ENCODE measurements around the gene OXTR.

Gene OXTR

DNA sequence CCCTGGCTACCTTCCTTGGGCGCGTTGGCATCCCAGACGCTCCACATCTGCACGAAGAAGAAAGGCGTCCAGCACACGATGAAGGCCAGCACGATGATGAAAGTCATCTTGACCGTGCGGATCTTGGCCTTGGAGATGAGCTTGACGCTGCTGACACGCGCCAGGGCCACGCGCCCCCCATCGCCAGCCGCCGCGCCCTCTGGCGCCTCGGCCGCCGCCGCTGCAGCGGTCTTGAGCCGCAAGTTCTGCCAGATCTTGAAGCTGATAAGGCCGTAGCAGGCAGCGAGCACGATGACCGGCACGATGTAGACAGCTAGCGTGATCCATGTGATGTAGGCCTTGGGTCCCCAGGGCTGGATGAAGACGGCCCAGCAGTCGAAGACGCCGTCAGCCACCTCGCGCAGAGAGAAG is 2.2 kb downstream of the OXTR start:
- no peak for DNase-seq

DNA sequence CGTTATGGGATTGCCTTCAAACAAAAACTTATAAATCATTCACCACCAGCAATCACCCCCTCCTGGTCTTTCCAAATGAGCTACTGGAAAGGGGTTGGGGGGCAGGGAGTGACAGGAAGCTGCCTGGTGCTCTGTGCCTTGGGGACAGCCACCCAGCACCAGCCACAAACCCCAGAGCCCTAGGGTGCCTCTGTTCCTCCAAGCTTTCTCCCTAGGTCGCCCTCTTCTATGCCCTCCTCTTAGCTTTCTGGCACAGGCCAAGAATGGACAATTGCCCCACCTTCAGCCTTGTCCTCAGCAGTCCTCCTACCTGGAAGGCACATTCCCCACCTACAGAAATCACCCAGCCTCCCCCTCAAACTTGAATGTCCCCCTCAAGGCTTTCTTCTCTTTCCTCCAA is 3.3 kb downstream of the OXTR start:
- DNase-seq: no peak

DNA sequence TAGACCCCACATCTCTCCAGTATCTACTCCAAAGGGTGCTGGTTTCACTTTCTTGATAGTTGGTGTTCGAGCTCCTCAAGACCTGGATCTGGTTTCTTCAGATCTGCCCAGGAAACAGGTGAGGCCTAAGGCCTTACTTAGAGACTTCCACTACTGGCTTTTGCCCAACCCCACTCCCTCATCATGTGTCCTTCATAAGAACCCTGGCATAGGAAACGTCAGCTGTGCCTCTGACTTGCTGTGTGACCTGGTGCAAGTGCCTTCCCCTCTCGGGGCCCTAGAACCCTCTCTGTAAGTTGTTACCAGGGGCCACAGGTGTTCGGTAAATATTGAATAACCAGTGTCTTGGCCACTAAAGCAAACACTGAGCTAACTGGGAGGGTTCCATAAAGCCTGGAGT is 3.9 kb downstream of the OXTR start:
- DNase-seq: no peak

DNA sequence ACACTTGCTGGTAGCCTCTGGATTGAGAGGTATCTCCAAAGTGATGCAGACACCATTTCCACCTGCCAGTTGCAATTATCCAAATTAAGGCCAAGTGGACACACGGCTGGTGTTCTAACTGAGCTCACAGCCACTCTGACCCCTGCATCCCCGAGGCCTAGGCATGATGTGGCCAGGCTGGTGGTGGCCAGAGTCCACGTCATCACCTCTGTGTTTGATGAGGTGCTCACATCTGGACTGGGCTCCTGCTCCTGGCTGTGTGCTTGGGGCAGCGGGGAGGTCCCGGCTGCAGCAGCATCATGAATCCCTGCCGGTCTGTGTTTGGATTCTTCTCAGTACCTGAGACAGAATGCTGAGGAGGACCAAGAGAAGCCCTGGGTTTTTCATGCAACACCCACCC is 4.9 kb downstream of the OXTR start:
- DNase-seq: no peak

DNA sequence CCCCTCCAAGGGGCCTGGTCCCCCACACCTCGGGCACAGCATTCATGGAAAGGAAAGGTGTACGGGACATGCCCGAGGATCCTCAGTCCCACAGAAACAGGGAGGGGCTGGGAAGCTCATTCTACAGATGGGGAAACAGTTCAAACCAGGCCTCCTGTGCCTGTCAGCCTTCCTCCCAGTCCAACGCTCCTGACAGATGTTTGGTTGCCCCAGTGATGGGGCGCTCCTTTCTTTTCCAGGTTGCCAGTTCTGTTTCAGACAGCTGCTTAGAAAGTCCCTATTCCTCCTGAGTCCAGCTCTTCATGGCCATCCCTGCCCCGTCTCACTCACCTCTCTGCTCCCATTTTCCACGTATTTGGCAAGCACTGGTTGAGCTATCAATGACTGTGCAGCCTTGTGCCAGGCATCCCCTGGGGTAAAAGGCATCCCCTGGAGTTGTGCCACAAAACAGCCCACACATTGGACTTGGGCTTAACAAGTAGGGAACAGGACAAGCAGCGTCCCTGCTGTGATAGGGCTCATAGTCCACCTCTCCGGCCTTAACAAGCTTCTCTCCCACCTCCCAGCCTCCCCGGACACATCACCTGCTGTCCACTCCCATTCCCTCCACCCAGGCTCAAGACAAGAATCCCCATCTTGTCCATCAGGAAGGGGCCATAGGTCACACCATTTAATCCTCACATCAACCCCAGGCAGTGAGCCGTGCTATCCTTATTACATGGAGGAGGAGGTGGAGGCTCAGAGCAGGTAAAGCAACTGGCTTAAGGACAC is 6.6 kb downstream of the OXTR start:
- no peak for DNase-seq

DNA sequence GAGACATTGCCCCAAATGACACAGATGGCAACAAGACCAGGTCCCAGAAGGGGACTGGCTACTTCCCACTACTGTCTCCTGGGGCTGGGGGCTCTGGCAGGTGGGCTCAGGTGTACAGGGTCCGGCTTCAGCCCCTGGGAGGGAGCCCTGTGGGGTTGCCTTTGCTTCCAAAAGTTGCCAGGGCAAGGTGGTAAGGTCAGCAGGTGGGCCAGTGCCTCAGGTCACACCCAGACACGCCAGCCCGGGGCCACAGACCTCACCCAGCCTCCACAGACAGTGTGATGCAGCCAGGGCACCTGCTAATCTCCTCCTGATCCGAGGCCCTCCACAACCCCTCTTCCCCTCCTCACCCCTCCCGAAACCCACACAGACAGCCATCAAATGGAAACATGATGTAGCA is 7.5 kb downstream of the OXTR start:
- DNase-seq: no peak

DNA sequence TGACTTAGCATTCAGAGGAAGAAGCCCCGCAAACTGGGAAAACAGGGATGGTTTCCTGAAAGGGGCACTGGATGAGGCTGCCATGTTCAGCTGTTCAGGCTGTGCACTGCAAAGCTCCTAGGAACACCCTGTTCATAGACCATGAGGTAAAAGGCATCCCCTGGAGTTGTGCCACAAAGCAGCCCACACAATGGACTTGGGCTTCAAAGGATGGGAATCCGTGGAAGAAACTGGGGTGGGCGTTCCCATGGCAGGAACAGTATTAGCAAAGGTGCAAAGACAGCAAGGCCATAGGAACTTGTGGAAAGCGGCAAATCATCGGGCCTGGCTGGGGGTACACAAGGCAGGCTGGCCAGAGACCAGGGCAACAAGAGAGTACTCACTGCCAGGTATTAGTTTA is 8.9 kb downstream of the OXTR start:
- DNase-seq: no peak

DNA sequence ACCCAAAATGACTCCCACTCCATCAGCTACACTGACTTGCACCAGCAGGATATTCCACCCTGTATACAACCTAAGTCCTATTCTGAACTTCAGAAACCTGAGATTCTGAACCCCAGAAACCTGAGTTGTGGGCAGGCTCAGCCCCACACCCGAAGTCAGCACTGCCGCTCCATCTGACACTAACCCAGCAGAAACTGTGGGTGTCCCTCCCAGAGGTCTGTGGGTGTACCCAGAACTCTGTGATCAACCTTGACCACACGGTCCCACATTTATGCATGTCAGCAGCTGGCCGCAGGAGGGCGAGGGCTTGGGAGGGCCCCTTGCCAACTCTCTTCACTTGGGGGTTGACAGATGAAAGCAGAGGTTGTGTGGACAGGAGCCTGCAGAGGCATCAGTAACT is 9.3 kb downstream of the OXTR start:
- no peak for DNase-seq

DNA sequence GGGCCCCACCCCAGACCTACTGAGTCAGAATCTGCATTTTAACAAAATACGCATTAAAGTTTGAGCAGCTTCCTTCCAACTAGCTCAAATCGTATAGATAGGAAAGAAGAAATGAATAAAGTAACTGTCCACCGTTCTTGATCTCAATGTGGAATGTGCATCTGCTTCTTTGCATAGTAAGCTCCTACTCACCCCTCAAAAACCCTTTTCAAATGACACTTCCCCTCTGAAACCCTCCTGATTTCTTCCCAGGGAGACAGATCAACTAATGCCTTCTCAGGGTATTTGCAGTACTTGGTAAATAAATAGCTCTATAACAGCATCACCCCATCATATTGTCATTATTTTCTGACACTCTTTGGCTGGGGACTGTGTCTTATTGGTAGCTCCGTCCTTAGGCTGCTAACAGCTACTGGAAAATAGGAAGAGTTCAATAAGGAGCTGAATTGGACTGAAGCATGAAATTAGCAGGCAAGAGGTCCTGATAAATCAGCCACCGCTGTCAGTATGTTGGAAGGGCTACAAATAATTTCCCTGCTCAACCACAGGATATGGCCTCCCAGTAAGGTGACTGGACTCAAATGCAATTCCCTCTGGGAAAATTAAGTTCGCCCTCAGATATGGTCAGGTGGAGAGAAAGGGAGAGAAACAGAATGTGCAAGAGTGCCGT is 10.2 kb downstream of the OXTR start:
- DNase-seq: no peak

DNA sequence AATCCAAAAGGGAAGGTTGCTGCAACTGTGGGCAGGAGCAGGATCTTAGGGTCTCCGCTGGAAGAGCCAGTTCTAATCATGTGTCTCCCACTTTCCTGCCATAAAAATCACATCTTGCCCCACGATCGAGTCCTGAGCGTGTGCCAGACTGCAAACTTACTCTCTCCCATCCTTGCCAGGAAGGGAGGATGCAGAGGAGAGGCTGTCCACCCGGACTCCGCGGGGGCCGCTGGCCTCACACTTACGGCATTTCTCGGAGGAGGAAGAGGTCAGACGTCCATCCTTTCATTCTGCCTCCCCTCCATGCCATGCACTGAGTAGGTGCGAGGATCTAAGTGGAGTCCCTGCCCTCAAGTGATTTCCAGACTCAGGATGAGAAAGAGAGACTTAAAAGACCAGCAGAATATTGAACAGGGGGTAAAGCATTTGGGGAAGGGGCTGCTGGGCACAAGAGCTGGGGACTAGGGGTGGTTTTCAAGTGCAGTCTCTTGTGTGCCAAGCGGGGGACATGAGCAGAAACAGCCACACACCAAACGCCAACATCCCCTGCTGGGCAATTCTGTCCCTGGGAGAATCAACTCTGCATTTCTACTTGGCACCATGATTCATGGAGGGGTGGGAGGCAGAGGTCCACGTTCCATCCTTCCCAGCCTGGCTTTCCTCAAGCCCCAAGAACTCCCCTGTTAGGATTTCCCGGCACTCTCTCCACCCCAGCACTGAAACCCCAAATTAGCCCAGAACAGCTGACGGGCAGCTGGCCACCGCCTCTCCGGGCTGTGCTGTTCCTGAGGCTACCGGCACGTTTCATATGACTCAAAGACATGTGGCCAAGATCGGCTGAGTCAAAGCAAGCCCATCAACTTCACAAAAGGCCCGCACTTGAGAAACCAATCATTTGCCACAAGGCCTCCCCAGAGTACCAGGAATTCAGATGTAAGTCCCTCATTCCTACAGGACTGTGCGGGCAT is 11.6 kb downstream of the OXTR start:
- DNase-seq: no peak

DNA sequence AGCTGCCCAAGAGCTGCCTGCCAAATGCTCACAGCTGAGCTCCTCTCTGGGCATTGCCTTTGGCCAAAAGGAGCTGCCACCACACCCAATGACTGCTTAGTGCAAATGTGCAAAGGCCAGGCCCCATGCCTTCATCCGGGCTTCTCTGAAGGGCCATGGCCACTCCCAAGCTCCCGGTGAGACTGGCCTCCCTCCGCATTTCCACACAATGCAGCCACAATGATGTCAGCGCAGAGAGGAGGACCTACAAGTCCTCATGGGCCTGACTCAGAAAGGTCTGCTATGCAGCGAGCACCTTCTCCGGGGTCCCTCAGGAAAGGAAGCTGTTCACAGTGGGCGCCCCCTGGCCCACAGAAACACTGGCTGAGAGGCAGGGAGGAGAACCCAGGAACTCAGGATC is 12.7 kb downstream of the OXTR start:
- no peak for DNase-seq

DNA sequence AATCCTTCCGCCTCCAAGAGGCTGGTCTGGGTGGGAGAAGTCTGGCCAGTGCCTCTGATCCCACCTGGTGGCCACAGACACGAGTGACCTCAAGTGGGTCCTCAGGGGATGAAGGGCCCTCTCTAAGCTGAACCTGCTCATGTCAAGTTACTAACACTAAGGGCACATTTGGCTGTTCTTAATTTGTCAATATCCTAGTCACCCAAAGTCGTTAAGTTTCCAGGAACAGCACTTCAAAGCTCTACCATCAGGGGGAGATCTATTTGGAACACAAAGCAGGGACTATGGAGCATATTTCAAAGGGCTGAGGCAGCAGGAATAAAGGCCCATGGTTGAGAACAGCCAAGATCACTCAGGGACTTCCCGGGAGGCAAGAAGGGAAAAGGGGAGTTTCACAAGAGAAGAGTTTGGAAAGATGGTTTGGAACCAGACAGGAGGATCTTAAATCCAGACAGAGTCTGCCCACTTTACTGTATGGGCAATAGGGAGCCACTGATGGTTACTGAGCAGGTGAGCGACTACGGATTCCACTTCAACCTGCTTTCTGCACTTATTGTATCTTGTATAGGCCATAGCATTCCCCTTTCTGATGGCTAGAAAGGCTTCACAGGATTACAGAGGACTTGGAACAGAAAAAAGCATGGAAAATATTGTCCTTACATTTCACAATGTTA is 13.7 kb downstream of the OXTR start:
- no peak for DNase-seq

DNA sequence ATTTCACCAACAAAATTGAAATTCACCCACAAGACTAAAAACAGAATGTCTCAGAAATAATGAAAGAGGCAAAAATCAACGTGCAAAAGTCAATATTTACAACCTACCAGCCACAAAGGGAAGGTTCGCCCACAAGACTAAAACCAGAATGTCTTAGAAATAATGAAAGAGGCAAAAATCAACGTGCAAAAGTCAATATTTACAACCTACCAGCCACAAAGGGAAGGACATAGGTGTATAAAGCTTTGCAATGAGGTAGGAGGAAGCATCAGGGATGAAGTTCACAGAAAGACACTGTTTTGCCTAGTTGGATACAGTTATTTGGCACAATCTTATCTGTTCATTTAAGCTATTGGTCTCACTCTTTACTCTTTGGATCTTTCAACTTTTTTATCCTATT is 14.3 kb downstream of the OXTR start:
- DNase-seq: no peak

DNA sequence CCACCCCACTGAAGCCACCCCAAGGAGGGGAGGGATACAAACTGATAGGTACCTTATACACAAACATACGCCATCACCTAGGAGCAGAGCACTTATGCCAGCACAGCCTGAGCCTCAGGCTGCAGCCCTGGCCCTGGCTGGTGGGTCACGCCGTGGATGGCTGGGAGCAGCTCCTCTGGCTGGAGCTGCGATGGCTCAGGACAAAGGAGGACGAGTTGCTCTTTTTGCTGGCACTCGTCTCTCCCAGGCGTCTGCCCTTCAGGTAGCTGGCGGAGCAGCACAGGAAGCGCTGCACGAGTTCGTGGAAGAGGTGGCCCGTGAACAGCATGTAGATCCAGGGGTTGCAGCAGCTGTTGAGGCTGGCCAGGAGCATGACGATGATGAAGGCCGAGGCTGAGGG is 16.6 kb downstream of the OXTR start:
- DNase-seq: no peak

DNA sequence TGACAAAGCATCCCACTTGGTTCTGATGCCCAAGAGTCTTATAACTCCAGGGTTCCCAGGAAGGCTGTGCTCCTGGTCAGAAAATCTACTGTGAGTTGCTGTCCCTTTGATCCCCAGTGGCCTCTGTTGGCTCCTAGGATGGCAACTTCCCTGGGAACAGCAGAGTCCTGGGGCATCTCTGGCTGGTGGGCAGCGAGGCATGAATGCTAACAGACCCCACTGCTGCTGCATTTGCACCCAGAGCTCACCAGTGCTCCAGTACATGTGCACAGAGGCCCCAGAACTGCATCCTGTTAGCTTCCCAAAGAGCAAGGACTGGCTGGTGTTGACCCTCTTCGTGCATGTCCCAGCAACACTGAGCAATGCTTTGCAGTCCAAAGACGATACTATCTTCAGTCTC is 20.1 kb downstream of the OXTR start:
- DNase-seq: no peak

DNA sequence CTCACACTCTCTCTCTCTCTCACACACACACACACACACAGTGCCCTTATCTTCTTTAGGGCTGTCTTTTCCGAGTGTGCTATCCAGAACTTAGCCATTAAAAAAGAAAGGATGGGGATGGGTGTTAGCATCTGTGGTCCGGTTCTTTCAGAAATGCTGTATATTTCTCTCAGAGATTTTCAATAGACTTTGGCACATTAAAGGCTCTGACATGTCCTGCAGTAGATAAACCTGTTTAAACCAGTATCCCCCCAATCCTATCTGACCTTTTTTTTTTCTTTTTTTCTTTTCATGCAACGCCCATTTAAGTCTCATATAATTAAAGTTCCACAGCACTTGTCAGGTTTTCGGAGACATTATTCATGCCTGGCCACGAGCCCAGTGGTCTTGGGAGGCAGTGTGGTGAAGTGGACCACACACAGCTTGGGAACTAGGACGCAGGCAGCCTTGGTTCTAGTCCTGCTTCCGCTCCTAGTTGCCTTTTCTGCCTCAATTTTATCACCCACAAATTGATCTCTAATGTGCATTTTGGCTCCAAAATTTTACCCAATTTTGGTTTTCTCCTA is 22.6 kb downstream of the OXTR start:
- no peak for DNase-seq

DNA sequence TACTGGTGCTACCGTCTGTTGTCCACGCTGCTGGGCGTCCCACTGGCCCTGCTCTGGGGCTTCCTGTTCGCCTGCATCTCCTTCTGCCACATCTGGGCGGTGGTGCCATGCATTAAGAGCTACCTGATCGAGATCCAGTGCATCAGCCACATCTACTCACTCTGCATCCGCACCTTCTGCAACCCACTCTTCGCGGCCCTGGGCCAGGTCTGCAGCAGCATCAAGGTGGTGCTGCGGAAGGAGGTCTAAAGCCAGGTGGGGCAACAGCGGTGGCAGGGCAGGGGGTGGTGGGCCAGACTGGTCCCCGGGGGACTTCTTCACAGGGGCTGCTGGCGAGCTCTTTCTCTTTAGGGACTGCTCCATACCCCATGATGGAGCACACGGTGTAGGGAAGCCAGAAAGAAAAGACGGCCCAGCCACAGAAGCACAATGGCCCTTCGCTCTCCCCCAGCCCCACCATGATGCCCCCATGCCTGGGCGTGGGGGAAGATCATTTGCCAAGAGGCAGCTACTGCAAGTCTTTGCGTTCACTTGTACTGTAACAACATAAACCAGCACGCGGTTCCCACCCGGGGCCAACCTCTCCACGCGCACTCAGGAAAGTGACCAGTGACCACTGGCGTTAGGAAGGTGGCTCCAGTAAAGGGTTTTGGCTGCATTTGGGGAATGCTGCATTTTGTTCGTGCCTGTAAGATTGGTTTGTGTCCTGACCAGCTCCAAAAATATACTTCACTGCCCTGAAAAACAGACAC is 23.6 kb downstream of the OXTR start:
- DNase-seq: no peak

DNA sequence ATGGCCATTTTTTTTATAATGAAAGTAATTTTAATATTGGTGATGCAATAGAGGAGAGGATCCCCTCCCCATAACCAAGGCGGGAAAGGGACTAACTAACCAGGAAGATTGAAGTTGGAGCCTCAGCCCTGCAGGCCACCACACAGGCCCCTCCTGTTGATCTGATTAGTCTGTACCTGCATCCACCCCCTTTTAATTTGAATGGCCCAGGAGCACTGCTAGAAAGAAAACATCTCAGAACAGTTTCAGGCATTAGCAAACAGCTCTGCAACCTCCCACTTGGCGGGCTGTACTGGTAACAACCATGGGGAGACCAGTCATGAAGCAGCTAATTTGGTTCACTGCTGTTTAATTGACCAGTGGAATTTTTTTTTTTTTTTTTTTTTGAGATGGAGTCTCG is 25.5 kb downstream of the OXTR start:
- DNase-seq: no peak

DNA sequence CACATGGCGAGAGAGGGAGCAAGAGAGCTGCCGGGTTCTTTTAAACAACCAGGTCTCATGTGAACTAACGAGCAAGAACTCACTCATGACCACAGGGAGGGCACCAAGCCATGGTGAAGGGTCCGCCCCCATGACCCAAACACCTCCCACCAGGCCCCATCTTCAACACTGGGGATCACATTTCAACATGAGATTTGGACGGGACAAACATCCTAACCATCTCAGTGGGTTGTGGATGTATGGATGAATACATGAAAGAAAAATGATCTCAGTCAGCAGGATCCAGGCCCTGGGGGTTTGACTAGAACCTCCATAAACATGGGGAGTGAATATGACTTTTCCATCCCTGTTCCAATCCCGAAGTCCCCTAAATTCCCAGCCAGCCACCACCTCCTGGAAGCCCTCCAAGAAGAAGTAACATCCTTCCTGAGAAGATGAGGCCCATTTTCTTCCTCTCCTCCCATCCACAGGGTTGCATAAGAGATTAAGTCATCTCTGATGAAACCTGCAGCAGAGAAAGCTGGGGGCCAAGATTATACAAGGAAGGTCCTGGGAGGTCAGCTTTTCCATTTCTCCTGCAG is 26.3 kb downstream of the OXTR start:
- no peak for DNase-seq

DNA sequence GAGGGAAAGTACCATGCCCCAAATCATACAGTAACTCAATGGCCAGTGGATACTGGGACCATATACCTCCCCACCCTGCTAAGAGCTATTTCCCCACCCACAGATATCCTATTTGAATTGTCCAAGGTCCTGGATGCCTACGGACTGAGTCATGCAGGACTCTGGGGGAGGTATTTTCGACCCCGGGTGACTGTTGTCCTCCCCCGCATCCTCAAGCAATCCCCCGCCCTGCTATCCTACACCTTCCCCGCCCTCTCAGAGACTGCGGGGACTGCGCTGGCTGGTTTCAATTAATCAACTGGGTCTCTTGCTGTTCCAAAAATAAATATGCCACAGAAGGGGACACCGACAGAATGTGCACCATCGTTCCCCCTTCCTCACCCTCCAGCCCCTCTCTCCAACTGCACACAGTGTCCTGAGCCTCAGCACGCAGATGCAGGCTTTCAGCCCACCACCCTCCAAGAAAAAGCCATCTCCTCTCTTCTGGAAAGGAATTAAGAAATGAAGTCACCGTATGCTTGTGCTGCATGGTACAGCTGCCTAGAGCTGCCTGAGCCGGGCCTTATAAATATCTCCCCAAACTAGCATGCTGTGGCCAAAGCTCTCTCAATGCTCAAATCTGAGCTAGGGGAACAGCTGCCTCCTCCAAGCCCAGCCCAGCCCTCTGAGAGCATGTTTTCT is 27.7 kb downstream of the OXTR start:
- no peak for DNase-seq

All from CD4-positive, alpha-beta T cell treated with Interleukin-17A for 4 hours (primary cell).